GM19463 (cell line): Measurements from ENCODE around the gene ESF1.
"Not testable (repeated sequence)": the region's sequence is repeated elsewhere in the genome, so short reads cannot be mapped to it uniquely, and the experiment has no call there.

Experiments used
- ATAC-seq: cut with Tn5 transposase; IDR thresholded peaks from one replicate; pipeline ENCODE4 v1.9.1; 2021; ENCODE audit warnings: mild to moderate bottlenecking, moderate library complexity; ENCODE audit not compliant: unreplicated experiment

Gene ESF1

GRCh38 chr20:13791540-13792459 is 7.1 kb upstream of the ESF1 start:
- ATAC-seq = no peak

DNA sequence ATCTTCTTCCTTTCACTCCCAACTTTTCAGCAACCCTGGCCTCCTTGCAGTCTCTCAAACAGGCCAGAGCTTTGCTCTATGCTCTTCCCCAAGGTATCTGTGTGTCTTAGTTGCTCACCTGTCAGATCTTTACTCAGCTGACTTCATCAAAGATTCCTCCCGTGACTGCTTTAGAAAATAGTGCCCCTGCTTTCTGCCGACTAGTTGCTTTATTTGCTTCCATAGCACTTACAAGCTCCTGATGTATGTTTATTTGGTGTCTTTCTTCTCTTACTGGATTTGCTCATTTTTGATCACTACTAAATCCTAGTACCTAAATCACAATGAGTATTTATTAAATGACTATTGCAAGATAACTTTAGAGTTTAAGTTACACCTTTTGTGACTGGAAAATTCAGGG is 6.0 kb upstream of the ESF1 start:
- no peak for ATAC-seq

DNA sequence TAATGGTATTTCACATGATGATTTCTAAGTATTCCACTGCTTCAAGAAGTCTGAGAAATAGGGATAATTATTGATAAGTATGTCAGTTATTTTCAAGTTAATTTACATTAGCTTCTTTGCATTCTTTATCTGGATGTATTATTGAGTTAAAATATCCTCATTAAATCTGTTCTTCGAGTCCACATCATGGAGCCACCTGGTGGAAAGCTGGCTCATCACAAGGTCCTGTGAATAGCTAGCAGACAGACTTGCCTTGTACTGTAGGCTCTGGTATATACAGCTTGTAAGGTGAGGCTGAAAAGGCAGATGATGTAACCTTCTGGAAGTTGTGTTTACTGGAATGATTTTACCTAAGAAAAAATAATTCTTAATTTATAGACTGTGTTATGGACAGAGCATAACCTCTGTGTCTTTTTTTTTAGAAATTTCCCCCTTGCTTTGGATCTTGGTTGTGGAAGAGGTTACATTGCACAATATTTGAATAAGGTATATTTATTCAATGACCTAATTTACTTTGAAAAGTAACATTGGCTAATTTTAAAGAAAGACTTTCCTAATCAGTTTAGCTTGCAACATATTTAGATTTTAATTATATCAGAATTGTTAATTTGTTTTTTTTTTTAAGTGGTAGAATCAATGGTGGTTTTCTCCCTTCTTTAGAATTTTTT is 3.6 kb upstream of the ESF1 start:
- peak; percentile 25 for ATAC-seq

GRCh38 chr20:13786143-13786828 is 1.6 kb upstream of the ESF1 start:
- no peak for ATAC-seq

- ATAC-seq = peak; percentile 4
Measured at GRCh38 chr20:13784271-13784892, 337 bp downstream of the ESF1 start.

GRCh38 chr20:13783528-13783927 is 1.2 kb downstream of the ESF1 start:
- no peak for ATAC-seq

- no peak for ATAC-seq
Measured at GRCh38 chr20:13778827-13779226, 5.9 kb downstream of the ESF1 start.

- no peak for ATAC-seq
Measured at GRCh38 chr20:13777171-13777601, 7.5 kb downstream of the ESF1 start.

GRCh38 chr20:13775867-13776266 is 8.9 kb downstream of the ESF1 start:
- no peak for ATAC-seq

- no peak for ATAC-seq
Measured at GRCh38 chr20:13772529-13772928, 12.2 kb downstream of the ESF1 start.

DNA sequence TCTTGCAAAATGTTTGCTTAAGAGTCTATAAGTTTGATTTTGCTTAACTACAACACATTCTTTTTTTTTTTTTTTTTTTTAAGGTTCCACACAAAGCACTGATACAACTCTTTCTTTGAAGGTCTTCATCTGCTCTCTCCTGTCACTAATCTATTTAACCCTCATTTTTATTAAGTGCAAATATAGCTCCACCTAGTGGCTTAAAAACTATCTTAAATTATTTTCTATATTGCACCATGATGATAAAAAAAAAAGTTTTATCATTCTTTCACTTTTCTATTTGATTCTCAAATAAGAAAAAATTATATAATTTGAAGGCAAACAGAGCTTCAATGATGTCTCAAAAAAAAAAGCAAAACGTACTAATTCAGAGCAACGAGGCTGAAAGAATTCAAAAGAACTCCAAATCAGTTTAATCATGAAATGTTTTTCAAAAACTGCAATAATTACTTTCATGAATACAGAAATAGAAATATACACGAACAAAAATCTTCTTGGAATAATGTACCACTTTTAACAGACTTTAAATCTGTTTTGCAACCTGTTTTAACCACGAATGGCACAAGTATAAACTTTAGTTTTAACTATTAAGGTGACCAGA is 12.8 kb downstream of the ESF1 start:
- no peak for ATAC-seq

GRCh38 chr20:13770141-13770540 is 14.6 kb downstream of the ESF1 start:
- no peak for ATAC-seq

DNA sequence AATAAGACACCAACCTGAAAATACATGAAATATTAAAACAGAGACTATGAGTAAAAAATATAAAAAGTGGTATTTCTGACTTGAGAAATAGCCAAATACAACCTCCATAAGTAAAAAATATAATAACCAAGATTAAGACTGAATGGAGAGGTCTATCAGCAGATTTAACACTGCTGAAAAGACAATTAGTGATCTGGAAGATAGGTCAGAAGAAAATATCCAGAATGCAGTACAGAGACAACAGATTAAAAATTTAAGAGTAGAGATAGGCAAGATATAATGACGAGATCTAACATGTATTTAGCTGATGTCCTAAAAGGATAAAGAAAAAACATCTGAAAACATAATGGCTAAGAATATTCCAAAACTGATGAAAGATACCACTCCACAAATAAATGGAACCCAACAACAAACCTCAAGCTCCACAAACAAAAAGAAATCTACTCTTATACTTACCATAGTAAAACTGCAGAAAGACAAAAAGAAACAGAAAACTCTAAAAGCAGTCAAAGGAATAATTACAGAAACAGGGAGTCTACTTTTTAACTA is 18.8 kb downstream of the ESF1 start:
- no peak for ATAC-seq

- ATAC-seq = no peak
Measured at GRCh38 chr20:13765299-13765698, 19.4 kb downstream of the ESF1 start.

GRCh38 chr20:13760451-13760946 is 24.2 kb downstream of the ESF1 start:
- ATAC-seq = not testable (repeated sequence)

- no peak for ATAC-seq
Measured at GRCh38 chr20:13758884-13759283, 25.8 kb downstream of the ESF1 start.

DNA sequence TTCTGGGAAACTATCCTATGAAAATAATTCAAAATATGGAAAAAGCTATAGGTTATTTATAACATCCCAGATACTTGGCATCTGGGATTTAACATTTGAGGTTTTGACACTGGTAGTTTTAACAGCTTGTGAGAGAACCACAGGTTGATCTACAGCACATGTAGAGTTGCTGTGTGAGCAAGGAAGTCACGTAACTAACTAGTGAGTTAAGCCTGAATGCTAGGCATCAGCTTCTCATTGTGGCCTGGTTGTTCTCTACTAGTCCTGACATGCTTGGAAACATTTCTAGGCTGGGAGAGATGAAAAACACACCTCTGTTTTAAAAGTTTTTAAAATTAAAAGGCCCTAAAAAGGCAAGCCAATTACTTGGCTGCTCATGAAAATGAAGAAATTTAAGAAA is 28.2 kb downstream of the ESF1 start:
- no peak for ATAC-seq

- ATAC-seq = no peak
Measured at GRCh38 chr20:13755809-13756208, 28.9 kb downstream of the ESF1 start.

DNA sequence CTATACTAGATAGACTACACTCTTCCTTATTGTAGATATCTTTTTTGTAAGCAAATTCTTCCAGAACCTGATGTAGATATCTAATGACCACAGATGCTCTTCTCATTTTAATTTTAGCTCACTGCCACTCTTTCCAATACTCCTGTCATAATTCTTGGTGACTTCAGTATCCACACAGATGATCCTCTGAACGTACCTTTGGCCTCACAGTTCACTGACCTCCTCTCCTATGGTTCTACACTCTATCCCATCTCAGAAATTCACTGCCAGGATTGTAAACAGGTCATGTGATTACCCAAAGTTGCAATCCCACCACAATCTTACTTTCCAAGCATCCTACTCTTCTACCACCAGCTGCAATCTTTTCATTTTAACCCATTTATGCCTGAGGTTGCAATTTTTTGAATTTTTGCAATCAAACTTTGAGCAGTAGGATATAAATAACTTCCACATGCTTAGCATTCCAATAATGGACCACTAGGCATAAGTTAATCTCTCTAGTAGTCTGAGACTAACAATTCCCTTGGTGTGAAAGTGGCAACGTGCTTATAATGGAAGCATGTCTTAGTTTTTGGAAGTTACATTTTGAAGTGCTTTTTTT is 31.2 kb downstream of the ESF1 start:
- no peak for ATAC-seq

GRCh38 chr20:13749811-13750210 is 34.9 kb downstream of the ESF1 start:
- no peak for ATAC-seq
